GM18861 (cell line): ENCODE data around the gene PRKD1.

Experiments used
- ATAC-seq: cut with Tn5 transposase; IDR thresholded peaks from one replicate; pipeline ENCODE4 v1.9.1; 2021; ENCODE audit not compliant: unreplicated experiment

PRKD1 gene

GRCh38 chr14:29536886-29537511 lies 390.6 kb downstream of the PRKD1 start:
- no peak for ATAC-seq

- no peak for ATAC-seq
These were observed 398.2 kb downstream of the PRKD1 start for GRCh38 chr14:29529418-29529817.

- no peak for ATAC-seq
These were observed 398.8 kb downstream of the PRKD1 start for GRCh38 chr14:29528889-29529288.

GRCh38 chr14:29527286-29527685 lies 400.4 kb downstream of the PRKD1 start:
- ATAC-seq = no peak
